GM18951 (cell line): ENCODE data around the gene SLC6A16.
"Not testable (repeated sequence)": the region's sequence is repeated elsewhere in the genome, so short reads cannot be mapped to it uniquely, and the experiment has no call there.

Experiments
- POLR2A ChIP-seq: IDR thresholded peaks from 4 replicates; pipeline ENCODE4 v1.6.1; 2011; ENCODE audit warnings: mild to moderate bottlenecking; ENCODE audit not compliant: insufficient read length, insufficient read depth; ENCODE audit errors: extremely low read depth
- in situ Hi-C: fragments of 300-500 bp; cut with MboI; formaldehyde crosslinking; loops from one replicate; pipeline ENCODE4 v1.12.0; 2022; ENCODE audit warnings: low sequenced_read_pairs, mixed read lengths, inconsistent platforms; ENCODE audit not compliant: unreplicated experiment

SLC6A16 gene

GRCh38 chr19:49338691-49339300 lies 13.8 kb upstream of the SLC6A16 start:
- TF ChIP-seq POLR2A, result no peak
- in situ Hi-C loops, result no loop called here

GRCh38 chr19:49338023-49338677 lies 13.2 kb upstream of the SLC6A16 start:
- no peak for TF ChIP-seq POLR2A
- in situ Hi-C loops, result no loop called here

GRCh38 chr19:49337267-49338022 lies 12.5 kb upstream of the SLC6A16 start:
- in situ Hi-C loops, result no loop called here
- no peak for TF ChIP-seq POLR2A

GRCh38 chr19:49336482-49337266 lies 11.7 kb upstream of the SLC6A16 start:
- no peak for TF ChIP-seq POLR2A
- in situ Hi-C loops, result no loop called here

- no peak for TF ChIP-seq POLR2A
- in situ Hi-C loops, result no loop called here
Observed at GRCh38 chr19:49335784-49336481, 10.9 kb upstream of the SLC6A16 start.

- TF ChIP-seq POLR2A, result peak; percentile 87
- in situ Hi-C loops, result no loop called here
Observed at GRCh38 chr19:49335071-49335783, 10.2 kb upstream of the SLC6A16 start, which contains the start of gene CD37. Gene CD37 (plus strand): TSS chr19:49335406. CDS start chr19:49335541, 135 bp downstream.

GRCh38 chr19:49333811-49334288 lies 8.9 kb upstream of the SLC6A16 start:
- in situ Hi-C loops, result no loop called here
- peak; percentile 84 for TF ChIP-seq POLR2A

- in situ Hi-C loops, result no loop called here
- TF ChIP-seq POLR2A, result no peak
Observed at GRCh38 chr19:49333418-49333805, 8.4 kb upstream of the SLC6A16 start.

- in situ Hi-C loops, result not testable (repeated sequence)
Observed at GRCh38 chr19:49332691-49333417, 7.9 kb upstream of the SLC6A16 start.

GRCh38 chr19:49331616-49332055 lies 6.6 kb upstream of the SLC6A16 start:
- in situ Hi-C loops, result no loop called here
- TF ChIP-seq POLR2A, result no peak

GRCh38 chr19:49331187-49331586 lies 6.2 kb upstream of the SLC6A16 start:
- in situ Hi-C loops, result not testable (repeated sequence)
